Liver (tissue), 9 donors: ENCODE results near the gene CYP3A5. TPM values are rescaled to one million over a fixed set of nuclear protein-coding genes. Genes with fewer than 3 reads are reported as not detected.

Source experiments
- DNase-seq: peaks from one replicate; pipeline ENCODE4 v3.0.0-alpha.2; 2017; ENCODE audit warnings: low spot score
- H3K27ac ChIP-seq, 2 donors: one replicate each; pipeline ENCODE4 v1.7.0; 2013; ENCODE audit warnings: inconsistent platforms in 2 of 2, low read length in 2 of 2, control low read depth in 1 of 2, low read depth in 1 of 2, mild to moderate bottlenecking in 1 of 2
- H3K27me3 ChIP-seq, 4 donors: one replicate each; pipeline versions ENCODE4 v1.6.1 to v1.7.0; 2013; ENCODE audit warnings: low read length in 3 of 4, inconsistent platforms in 1 of 4, mild to moderate bottlenecking in 1 of 4, moderate library complexity in 1 of 4; ENCODE audit not compliant: control insufficient read depth in 4 of 4, insufficient read depth in 4 of 4
- H3K36me3 ChIP-seq, 4 donors: one replicate each; pipeline versions ENCODE4 v1.6.1 to v1.7.0; 2013; ENCODE audit warnings: low read length in 3 of 4, mild to moderate bottlenecking in 3 of 4, low read depth in 1 of 4, moderate library complexity in 1 of 4; ENCODE audit not compliant: control insufficient read depth in 4 of 4, insufficient read depth in 3 of 4
- H3K4me1 ChIP-seq, 4 donors: one replicate each; pipeline versions ENCODE4 v1.6.1 to v1.7.0; 2013; ENCODE audit warnings: low read length in 3 of 4, mild to moderate bottlenecking in 3 of 4, moderate library complexity in 1 of 4; ENCODE audit not compliant: control insufficient read depth in 4 of 4, insufficient read depth in 4 of 4
- H3K4me3 ChIP-seq, 3 donors: one replicate each; pipeline versions ENCODE4 v1.6.1 to v1.7.0; 2013; ENCODE audit warnings: low read length in 3 of 3, control low read depth in 1 of 3, low read depth in 1 of 3, mild to moderate bottlenecking in 1 of 3
- H3K9ac ChIP-seq, 2 donors: one replicate each; pipeline ENCODE4 v1.7.0; 2013; ENCODE audit warnings: low read length in 2 of 2, mild to moderate bottlenecking in 2 of 2, moderate library complexity in 2 of 2, control low read depth in 1 of 2, low read depth in 1 of 2
- H3K9me3 ChIP-seq, 4 donors: one replicate each; pipeline versions ENCODE4 v1.6.1 to v1.7.0; 2013; ENCODE audit warnings: low read length in 3 of 4; ENCODE audit not compliant: control insufficient read depth in 4 of 4
- EGR1 ChIP-seq, 2 donors: IDR thresholded peaks; 2 replicates each; pipeline ENCODE4 v1.6.1; 2016 to 2018; ENCODE audit warnings: antibody characterized with exemption in 2 of 2, low read depth in 2 of 2
- FOXA1 ChIP-seq: IDR thresholded peaks from 2 replicates; pipeline ENCODE4 v1.6.1; 2016; ENCODE audit warnings: antibody characterized with exemption
- FOXA2 ChIP-seq: IDR thresholded peaks from 2 replicates; pipeline ENCODE4 v1.6.1; 2016; ENCODE audit warnings: antibody characterized with exemption
- GABPA ChIP-seq, 2 donors: IDR thresholded peaks in 1 of 2; conservative IDR thresholded peaks in 1 of 2; 2 replicates each; pipeline ENCODE4 v1.6.1; 2016; ENCODE audit warnings: antibody characterized with exemption in 2 of 2, mild to moderate bottlenecking in 1 of 2, moderate library complexity in 1 of 2
- HNF4A ChIP-seq, 2 donors: conservative IDR thresholded peaks; 2 replicates each; pipeline ENCODE4 v1.6.1; 2016; ENCODE audit warnings: antibody characterized with exemption in 2 of 2, mild to moderate bottlenecking in 2 of 2
- HNF4G ChIP-seq: IDR thresholded peaks from 2 replicates; pipeline ENCODE4 v1.6.1; 2016; ENCODE audit warnings: antibody characterized with exemption
- JUND ChIP-seq, 2 donors: IDR thresholded peaks; 2 replicates each; pipeline ENCODE4 v1.6.1; 2016; ENCODE audit warnings: antibody characterized with exemption in 2 of 2
- NR2F2 ChIP-seq: IDR thresholded peaks from 2 replicates; pipeline ENCODE4 v1.6.1; 2016; ENCODE audit warnings: antibody characterized with exemption
- RAD21 ChIP-seq, 2 donors: IDR thresholded peaks; 2 replicates each; pipeline ENCODE4 v1.6.1; 2016; ENCODE audit warnings: antibody characterized with exemption in 2 of 2, mild to moderate bottlenecking in 2 of 2
- RXRA ChIP-seq, 2 donors: IDR thresholded peaks; 2 replicates each; pipeline ENCODE4 v1.6.1; 2017 to 2018; ENCODE audit warnings: antibody characterized with exemption in 2 of 2, mild to moderate bottlenecking in 1 of 2
- SP1 ChIP-seq: IDR thresholded peaks from 2 replicates; pipeline ENCODE4 v1.6.1; 2018; ENCODE audit warnings: antibody characterized with exemption, mild to moderate bottlenecking
- TAF1 ChIP-seq: conservative IDR thresholded peaks from 2 replicates; pipeline ENCODE4 v1.6.1; 2016; ENCODE audit warnings: antibody characterized with exemption, mild to moderate bottlenecking
- YY1 ChIP-seq: IDR thresholded peaks from 2 replicates; pipeline ENCODE4 v1.6.1; 2016; ENCODE audit warnings: antibody characterized with exemption, mild to moderate bottlenecking
- WGBS: extraction: QIAGEN DNeasy Blood & Tissue Kit; methylation state at CpG from one replicate; pipeline ENCODE4 v1.1.7; 2013; 5-methylcytosine and 5-hydroxymethylcytosine counted together
- polyA plus RNA-seq, 2 donors: library from polyadenylated mRNA; stranded (reverse) in 1 of 2; unstranded in 1 of 2; fragments of 200-250 nt in 1 of 2; fragments of >200 nt in 1 of 2; fragmentation: Nextera tagmentation in 1 of 2; extraction: Ambion mirVana in 1 of 2; gene quantifications; one replicate each; pipeline versions ENCODE4 v1.2.1 to v1.2.3, GENCODE V29; 2013 to 2015
- total RNA-seq, 2 donors: library from RNA; depleted of rRNA; stranded (reverse); fragments of >200 nt; gene quantifications; one replicate each; pipeline ENCODE4 v1.2.3, GENCODE V29; 2014
- TF ChIP-seq, protein P1 (sequence below): fragments of 150-350 bp; IDR thresholded peaks from 2 replicates; pipeline ENCODE4 v1.5.1; 2017; ENCODE audit warnings: improper control_type of control experiment, low read depth, low read length; ENCODE audit not compliant: missing input control
- TF ChIP-seq, protein P2 (sequence below): IDR thresholded peaks from 2 replicates; pipeline ENCODE4 v1.6.1; 2016; ENCODE audit warnings: antibody characterized with exemption
- TF ChIP-seq, protein P3 (sequence below): IDR thresholded peaks from 2 replicates; pipeline ENCODE4 v1.6.1; 2016; ENCODE audit warnings: antibody characterized with exemption
- TF ChIP-seq, protein P4 (sequence below): IDR thresholded peaks from 2 replicates; pipeline ENCODE4 v1.6.1; 2016; ENCODE audit warnings: antibody characterized with exemption, mild to moderate bottlenecking
- TF ChIP-seq, protein P5 (sequence below): IDR thresholded peaks from 2 replicates; pipeline ENCODE4 v1.6.1; 2016; ENCODE audit warnings: antibody characterized with exemption
- donor health status: healthy.
- donor health status: healthy.
- donor health status: healthy.
- donor health status: healthy.
- donor health status: healthy.

CYP3A5 gene
- total and polyA plus RNA-seq, 4 donors: 21.9 to 1,413 (median 717) TPM

DNA sequence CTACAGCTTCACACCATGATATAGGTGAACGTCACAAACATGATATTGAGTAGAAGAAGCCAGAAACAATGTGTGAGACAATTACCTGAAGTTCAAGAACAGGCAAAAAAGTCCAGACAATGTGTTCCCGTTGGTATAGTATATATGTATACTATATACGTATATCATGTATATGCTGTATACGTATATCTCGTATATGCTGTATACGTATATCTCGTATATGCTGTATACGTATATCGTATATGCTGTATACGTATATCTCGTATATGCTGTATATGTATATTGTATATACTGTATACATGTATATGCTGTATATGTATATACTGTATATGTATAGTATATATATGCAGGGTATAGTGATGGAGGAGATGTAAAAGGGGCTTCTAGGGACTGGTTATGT is 52.3 kb downstream of the CYP3A5 start:
- Histone ChIP-seq H3K9ac (no peak overlapping the region), H3K4me3 (no peak overlapping the region), H3K27me3 (no peaks in the 10 kb centered on the region), H3K9me3 (no peaks in the 10 kb centered on the region), H3K36me3 (peaks cover 12 to 86% (median 68%) of the 10 kb centered on the region in 4 donors), H3K4me1 (no peaks in the 10 kb centered on the region), H3K27ac (no peak overlapping the region)
- DNase-seq: no peak
- TF ChIP-seq HNF4G: no peak
- no peak for TF ChIP-seq JUND (IDR thresholded peaks at IDR 0.05)
- TF ChIP-seq RXRA (IDR thresholded peaks at IDR 0.05): no peak
- TF ChIP-seq, protein P1, sequence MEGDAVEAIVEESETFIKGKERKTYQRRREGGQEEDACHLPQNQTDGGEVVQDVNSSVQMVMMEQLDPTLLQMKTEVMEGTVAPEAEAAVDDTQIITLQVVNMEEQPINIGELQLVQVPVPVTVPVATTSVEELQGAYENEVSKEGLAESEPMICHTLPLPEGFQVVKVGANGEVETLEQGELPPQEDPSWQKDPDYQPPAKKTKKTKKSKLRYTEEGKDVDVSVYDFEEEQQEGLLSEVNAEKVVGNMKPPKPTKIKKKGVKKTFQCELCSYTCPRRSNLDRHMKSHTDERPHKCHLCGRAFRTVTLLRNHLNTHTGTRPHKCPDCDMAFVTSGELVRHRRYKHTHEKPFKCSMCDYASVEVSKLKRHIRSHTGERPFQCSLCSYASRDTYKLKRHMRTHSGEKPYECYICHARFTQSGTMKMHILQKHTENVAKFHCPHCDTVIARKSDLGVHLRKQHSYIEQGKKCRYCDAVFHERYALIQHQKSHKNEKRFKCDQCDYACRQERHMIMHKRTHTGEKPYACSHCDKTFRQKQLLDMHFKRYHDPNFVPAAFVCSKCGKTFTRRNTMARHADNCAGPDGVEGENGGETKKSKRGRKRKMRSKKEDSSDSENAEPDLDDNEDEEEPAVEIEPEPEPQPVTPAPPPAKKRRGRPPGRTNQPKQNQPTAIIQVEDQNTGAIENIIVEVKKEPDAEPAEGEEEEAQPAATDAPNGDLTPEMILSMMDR: no peak
- no peak for TF ChIP-seq RAD21 (IDR thresholded peaks at IDR 0.05)
- no peak for TF ChIP-seq SP1
- no peak for TF ChIP-seq EGR1 (IDR thresholded peaks at IDR 0.05; ENCODE audit: low read depth in 2 of 2)
- TF ChIP-seq, protein P2, sequence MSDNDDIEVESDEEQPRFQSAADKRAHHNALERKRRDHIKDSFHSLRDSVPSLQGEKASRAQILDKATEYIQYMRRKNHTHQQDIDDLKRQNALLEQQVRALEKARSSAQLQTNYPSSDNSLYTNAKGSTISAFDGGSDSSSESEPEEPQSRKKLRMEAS: no peak
- TF ChIP-seq NR2F2: no peak
- TF ChIP-seq TAF1: no peak
- no peak for TF ChIP-seq FOXA2
- TF ChIP-seq, protein P3, sequence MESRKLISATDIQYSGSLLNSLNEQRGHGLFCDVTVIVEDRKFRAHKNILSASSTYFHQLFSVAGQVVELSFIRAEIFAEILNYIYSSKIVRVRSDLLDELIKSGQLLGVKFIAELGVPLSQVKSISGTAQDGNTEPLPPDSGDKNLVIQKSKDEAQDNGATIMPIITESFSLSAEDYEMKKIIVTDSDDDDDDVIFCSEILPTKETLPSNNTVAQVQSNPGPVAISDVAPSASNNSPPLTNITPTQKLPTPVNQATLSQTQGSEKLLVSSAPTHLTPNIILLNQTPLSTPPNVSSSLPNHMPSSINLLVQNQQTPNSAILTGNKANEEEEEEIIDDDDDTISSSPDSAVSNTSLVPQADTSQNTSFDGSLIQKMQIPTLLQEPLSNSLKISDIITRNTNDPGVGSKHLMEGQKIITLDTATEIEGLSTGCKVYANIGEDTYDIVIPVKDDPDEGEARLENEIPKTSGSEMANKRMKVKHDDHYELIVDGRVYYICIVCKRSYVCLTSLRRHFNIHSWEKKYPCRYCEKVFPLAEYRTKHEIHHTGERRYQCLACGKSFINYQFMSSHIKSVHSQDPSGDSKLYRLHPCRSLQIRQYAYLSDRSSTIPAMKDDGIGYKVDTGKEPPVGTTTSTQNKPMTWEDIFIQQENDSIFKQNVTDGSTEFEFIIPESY: no peak
- no peak for TF ChIP-seq FOXA1
- TF ChIP-seq, protein P4, sequence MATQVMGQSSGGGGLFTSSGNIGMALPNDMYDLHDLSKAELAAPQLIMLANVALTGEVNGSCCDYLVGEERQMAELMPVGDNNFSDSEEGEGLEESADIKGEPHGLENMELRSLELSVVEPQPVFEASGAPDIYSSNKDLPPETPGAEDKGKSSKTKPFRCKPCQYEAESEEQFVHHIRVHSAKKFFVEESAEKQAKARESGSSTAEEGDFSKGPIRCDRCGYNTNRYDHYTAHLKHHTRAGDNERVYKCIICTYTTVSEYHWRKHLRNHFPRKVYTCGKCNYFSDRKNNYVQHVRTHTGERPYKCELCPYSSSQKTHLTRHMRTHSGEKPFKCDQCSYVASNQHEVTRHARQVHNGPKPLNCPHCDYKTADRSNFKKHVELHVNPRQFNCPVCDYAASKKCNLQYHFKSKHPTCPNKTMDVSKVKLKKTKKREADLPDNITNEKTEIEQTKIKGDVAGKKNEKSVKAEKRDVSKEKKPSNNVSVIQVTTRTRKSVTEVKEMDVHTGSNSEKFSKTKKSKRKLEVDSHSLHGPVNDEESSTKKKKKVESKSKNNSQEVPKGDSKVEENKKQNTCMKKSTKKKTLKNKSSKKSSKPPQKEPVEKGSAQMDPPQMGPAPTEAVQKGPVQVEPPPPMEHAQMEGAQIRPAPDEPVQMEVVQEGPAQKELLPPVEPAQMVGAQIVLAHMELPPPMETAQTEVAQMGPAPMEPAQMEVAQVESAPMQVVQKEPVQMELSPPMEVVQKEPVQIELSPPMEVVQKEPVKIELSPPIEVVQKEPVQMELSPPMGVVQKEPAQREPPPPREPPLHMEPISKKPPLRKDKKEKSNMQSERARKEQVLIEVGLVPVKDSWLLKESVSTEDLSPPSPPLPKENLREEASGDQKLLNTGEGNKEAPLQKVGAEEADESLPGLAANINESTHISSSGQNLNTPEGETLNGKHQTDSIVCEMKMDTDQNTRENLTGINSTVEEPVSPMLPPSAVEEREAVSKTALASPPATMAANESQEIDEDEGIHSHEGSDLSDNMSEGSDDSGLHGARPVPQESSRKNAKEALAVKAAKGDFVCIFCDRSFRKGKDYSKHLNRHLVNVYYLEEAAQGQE: no peak
- no peak for TF ChIP-seq GABPA (IDR thresholded peaks at IDR 0.05 in 1 of 2, conservative IDR thresholded peaks at IDR 0.05 in 1 of 2)
- no peak for TF ChIP-seq YY1
- no peak for TF ChIP-seq HNF4A (conservative IDR thresholded peaks at IDR 0.05)
- TF ChIP-seq, protein P5, sequence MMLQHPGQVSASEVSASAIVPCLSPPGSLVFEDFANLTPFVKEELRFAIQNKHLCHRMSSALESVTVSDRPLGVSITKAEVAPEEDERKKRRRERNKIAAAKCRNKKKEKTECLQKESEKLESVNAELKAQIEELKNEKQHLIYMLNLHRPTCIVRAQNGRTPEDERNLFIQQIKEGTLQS: no peak
- 98% methylated on average over 11 of the region's 11 CpGs for WGBS
